ENCODE data around the gene FZD4. TPM values are rescaled to one million over a fixed set of nuclear protein-coding genes. Genes with fewer than 3 reads are reported as not detected.
"Not testable (repeated sequence)": the region's sequence is repeated elsewhere in the genome, so short reads cannot be mapped to it uniquely, and the experiment has no call there.

Gene FZD4
- total and polyA plus RNA-seq, 8 donors, result 20.7 to 27.1 (median 25.5) TPM

- intact Hi-C loops (cut with DNase I), result no loop called here
- Histone ChIP-seq H3K4me3 (no peak overlapping the region), H3K27ac (peak overlapping the region; percentile 41 to 50), H3K36me3 (no peaks in the 10 kb centered on the region), H3K4me1 (peaks cover 0 to 3% of the 10 kb centered on the region in 2 donors), H3K9me3 (peaks cover 0 to 4% of the 10 kb centered on the region in 2 donors), H3K27me3 (no peaks in the 10 kb centered on the region)
- ATAC-seq (peak; percentile 58), DNase-seq (no peak)
- TF ChIP-seq CTCF (IDR thresholded peaks at IDR 0.05), result no peak
Measured at GRCh38 chr11:86916330-86916729, 38.9 kb downstream of the FZD4 start.

- H3K9me3 ChIP-seq; DNase-seq; H3K27me3 ChIP-seq; ATAC-seq; H3K36me3 ChIP-seq; H3K4me3 ChIP-seq; intact Hi-C loops (cut with DNase I); H3K4me1 ChIP-seq: not testable (repeated sequence)
- peak overlapping the region in 1 of 2 donors; percentile 50 for H3K27ac ChIP-seq
Measured at GRCh38 chr11:86915850-86916249, 39.3 kb downstream of the FZD4 start.

GRCh38 chr11:86914865-86915519 is 40.2 kb downstream of the FZD4 start:
- H3K4me3 ChIP-seq, result no peak overlapping the region
- H3K27me3 ChIP-seq, result no peaks in the 10 kb centered on the region
- H3K9me3 ChIP-seq, result peaks cover 0 to 4% of the 10 kb centered on the region in 2 donors
- H3K27ac ChIP-seq, result peak overlapping the region in 1 of 2 donors; percentile 23
- intact Hi-C loops (cut with DNase I), result no loop called here
- H3K4me1 ChIP-seq, result peaks cover 0 to 3% of the 10 kb centered on the region in 2 donors
- ATAC-seq, result no peak
- TF ChIP-seq CTCF (IDR thresholded peaks at IDR 0.05), result no peak
- no peaks in the 10 kb centered on the region for H3K36me3 ChIP-seq
- no peak for DNase-seq

GRCh38 chr11:86912238-86912637 is 43.0 kb downstream of the FZD4 start:
- H3K27ac ChIP-seq, result no peak overlapping the region
- ATAC-seq (no peak), DNase-seq (no peak)
- peaks cover 0 to 4% of the 10 kb centered on the region in 2 donors for H3K9me3 ChIP-seq
- H3K4me1 ChIP-seq, result peaks cover 0 to 3% of the 10 kb centered on the region in 2 donors
- no peak overlapping the region for H3K4me3 ChIP-seq
- no peaks in the 10 kb centered on the region for H3K27me3 ChIP-seq
- H3K36me3 ChIP-seq, result no peaks in the 10 kb centered on the region
- no peak for TF ChIP-seq CTCF (IDR thresholded peaks at IDR 0.05)
- intact Hi-C loops (cut with DNase I), result no loop called here

GRCh38 chr11:86910592-86910991 is 44.6 kb downstream of the FZD4 start:
- intact Hi-C loops (cut with DNase I), result no loop called here
- no peak for ATAC-seq

More at GRCh38 chr11:86910592-86910991, 44.6 kb downstream of the FZD4 start:
- DNase-seq, result no peak
- no peak for TF ChIP-seq CTCF (IDR thresholded peaks at IDR 0.05)
- H3K36me3 ChIP-seq, result no peaks in the 10 kb centered on the region
- no peak overlapping the region for H3K27ac ChIP-seq
- H3K4me3 ChIP-seq, result no peak overlapping the region
- no peaks in the 10 kb centered on the region for H3K27me3 ChIP-seq
- no peaks in the 10 kb centered on the region for H3K4me1 ChIP-seq
- H3K9me3 ChIP-seq, result peaks cover 0 to 4% of the 10 kb centered on the region in 2 donors
